BJ (cell line): ENCODE measurements around the gene PNO1. TPM values are rescaled to one million over a fixed set of nuclear protein-coding genes. Genes with fewer than 3 reads are reported as not detected.
A peak's percentile ranks its signal among the peaks of the same experiment; 100 is the strongest.
"Not testable (repeated sequence)": the region's sequence is repeated elsewhere in the genome, so short reads cannot be mapped to it uniquely, and the experiment has no call there.

Source experiments
- CTCF ChIA-PET: fragments of 350-600 bp; formaldehyde crosslinking; extraction: SDS; loops from one replicate; lab custom pipeline; 2021; ENCODE audit warnings: antibody characterized with exemption, inconsistent platforms; lab: Yijun Ruan, JAX
- POLR2A ChIA-PET: fragments of 300-600 bp; sonication (Branson Sonifier 250); formaldehyde crosslinking; extraction: SDS; loops from one replicate; lab custom pipeline; 2021; ENCODE audit warnings: antibody characterized with exemption; lab: Charles Lee
- DNase-seq: peaks from one replicate; pipeline ENCODE4 v3.0.0-alpha.2; 2011; ENCODE audit warnings: low read depth
- H3K27me3 ChIP-seq: 2 replicates; pipeline ENCODE4 v1.6.0; 2011; ENCODE audit warnings: low read length; ENCODE audit not compliant: control insufficient read depth, insufficient read depth
- H3K36me3 ChIP-seq: 2 replicates; pipeline ENCODE4 v1.5.1; 2011; ENCODE audit warnings: low read length; ENCODE audit not compliant: control insufficient read depth, insufficient read depth
- H3K4me3 ChIP-seq: 2 replicates; pipeline ENCODE4 v1.5.1; 2011; ENCODE audit warnings: low read depth, mild to moderate bottlenecking, control low read depth, low read length
- polyA minus RNA-seq: library from RNA; depleted of rRNA, polyadenylated mRNA; stranded (reverse); fragments of >200 nt; gene quantifications from 2 replicates; pipeline ENCODE4 v1.2.3, GENCODE V29; 2011; rRNA and poly(A)+ RNA removed
- polyA plus RNA-seq: library from polyadenylated mRNA; depleted of rRNA; stranded (reverse); fragments of >200 nt; gene quantifications from 2 replicates; pipeline ENCODE4 v1.2.3, GENCODE V29; 2011; rRNA removed
- TF ChIP-seq, protein P1 (sequence below): IDR thresholded peaks from 2 replicates; pipeline ENCODE4 v1.5.1; 2011; ENCODE audit warnings: low read depth, mild to moderate bottlenecking, control low read depth, inconsistent platforms, low read length, moderate library complexity; ENCODE audit not compliant: insufficient read depth

The PNO1 gene
- polyA plus RNA-seq (8.1 and 12.0 TPM in 2 replicates), polyA minus RNA-seq (2.2 and 2.4 TPM in 2 replicates)

DNA sequence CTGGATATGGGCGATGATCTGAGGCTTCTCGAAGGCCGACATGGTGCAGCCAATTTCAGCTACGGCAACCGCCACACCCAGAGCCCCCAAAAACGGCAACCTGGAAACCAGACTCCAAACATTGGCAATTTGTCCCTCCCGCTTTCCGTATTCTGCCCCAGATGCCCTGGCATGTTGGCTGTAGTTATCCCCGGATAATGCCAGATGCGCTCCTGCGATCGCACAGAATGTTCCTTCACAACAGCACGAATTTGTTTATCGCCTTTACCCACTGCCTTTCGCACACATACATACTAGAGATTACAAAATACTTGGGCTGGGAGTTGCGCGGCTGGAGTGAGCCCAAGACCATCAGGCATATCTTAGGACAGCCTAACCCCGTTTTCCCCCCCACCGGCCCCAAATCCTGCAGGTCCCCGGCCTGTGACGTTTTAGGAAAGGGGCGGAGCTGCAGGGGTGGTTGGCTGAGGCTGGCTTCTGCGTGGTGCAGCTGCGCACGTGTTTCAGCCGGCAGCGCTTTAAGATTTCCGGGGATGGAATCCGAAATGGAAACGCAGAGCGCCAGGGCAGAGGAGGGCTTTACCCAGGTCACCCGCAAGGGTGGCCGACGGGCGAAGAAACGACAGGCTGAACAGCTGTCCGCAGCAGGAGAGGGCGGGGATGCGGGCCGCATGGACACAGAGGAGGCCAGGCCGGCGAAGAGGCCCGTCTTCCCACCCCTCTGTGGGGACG lies at the start of gene PNO1:
Gene PNO1 (plus strand): TSS at position 487 of the 732 bp plus-strand sequence. CDS start 47 bp downstream, at position 534.
- no peaks in the 10 kb centered on the region for H3K27me3 ChIP-seq
- DNase-seq = peak; percentile 53
- no peaks in the 10 kb centered on the region for H3K36me3 ChIP-seq
- CTCF ChIA-PET = interaction anchor here (1.0 to 1.7 kb wide), 8 partner anchors 12 to 200 kb away, joined by 3 to 6 read pairs (median 4); no protein-coding TSS in a partner anchor
- POLR2A ChIA-PET = no interaction called here
- TF ChIP-seq, protein P1, sequence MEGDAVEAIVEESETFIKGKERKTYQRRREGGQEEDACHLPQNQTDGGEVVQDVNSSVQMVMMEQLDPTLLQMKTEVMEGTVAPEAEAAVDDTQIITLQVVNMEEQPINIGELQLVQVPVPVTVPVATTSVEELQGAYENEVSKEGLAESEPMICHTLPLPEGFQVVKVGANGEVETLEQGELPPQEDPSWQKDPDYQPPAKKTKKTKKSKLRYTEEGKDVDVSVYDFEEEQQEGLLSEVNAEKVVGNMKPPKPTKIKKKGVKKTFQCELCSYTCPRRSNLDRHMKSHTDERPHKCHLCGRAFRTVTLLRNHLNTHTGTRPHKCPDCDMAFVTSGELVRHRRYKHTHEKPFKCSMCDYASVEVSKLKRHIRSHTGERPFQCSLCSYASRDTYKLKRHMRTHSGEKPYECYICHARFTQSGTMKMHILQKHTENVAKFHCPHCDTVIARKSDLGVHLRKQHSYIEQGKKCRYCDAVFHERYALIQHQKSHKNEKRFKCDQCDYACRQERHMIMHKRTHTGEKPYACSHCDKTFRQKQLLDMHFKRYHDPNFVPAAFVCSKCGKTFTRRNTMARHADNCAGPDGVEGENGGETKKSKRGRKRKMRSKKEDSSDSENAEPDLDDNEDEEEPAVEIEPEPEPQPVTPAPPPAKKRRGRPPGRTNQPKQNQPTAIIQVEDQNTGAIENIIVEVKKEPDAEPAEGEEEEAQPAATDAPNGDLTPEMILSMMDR = no peak
- H3K4me3 ChIP-seq = peak within 1 kb of the TSS; percentile 79

DNA sequence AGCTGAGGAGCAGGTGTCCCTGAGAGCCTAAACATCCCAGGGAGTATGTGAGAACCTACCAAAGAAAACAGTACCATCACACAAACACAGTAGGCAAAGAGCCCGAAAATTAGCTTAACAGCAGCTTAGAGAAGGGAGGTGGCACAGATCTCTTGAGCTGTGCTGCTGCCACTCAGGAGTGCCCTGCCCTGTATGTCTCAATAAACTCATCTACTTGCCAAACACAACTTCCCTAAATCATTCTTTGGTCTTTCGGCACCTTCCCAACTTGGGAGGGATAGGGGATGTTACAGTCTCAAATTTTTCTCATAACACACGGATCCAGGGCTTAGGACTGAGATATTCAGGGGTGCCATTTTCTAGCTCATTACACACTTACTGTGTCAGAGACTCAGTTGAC lies 49.6 kb upstream of the PNO1 start:
- H3K4me3 ChIP-seq = no peak overlapping the region
- H3K27me3 ChIP-seq = no peaks in the 10 kb centered on the region
- POLR2A ChIA-PET = no interaction called here
- TF ChIP-seq, protein P1 = no peak
- H3K36me3 ChIP-seq = no peaks in the 10 kb centered on the region
- CTCF ChIA-PET = interaction anchor here (0.8 kb wide), 1 partner anchor 14 kb away, joined by 3 read pairs; no protein-coding TSS in a partner anchor
- DNase-seq = no peak

DNA sequence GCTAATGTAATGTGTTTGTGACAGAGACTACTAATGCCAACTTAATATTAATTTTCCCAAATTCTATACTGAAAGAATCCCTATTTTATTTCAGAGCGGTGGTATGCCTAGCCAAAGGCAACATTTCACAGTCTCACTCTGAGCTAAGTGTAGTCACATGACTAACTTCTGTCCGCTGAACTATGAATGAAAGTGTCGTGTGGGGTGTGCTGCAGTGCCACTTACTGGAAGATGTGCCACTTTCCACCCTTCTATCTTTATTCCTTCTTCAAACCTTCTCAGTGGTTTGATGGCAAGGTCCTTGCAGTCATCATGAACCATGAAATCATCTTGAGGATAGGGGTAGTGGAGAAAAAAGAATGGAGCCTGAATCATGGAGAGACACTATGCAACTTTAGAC lies 47.6 kb upstream of the PNO1 start:
- TF ChIP-seq, protein P1 = no peak
- ChIA-PET CTCF (no interaction called here), POLR2A (no interaction called here)
- no peaks in the 10 kb centered on the region for H3K36me3 ChIP-seq
- no peak for DNase-seq
- no peaks in the 10 kb centered on the region for H3K27me3 ChIP-seq
- no peak overlapping the region for H3K4me3 ChIP-seq

DNA sequence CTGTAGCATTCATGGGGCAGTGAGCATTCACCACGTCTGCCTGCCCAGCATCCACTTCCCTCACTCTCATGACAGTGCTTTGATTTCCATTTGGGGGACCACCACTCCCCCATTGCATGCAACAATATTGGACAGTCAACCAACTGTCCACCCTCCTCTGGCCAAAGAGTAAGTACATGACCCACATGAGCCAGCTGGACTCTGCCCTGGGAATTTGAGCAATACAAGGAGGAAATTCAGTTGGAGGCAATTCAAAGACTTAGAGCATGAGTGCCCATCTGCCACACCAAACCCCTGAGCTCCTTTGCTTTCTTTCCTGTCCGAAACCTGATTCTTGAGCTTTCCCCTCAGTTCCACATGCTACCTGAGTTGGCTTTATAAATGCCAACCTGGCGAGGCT lies 41.7 kb upstream of the PNO1 start:
- ChIA-PET POLR2A (no interaction called here), CTCF (interaction anchor here (1.1 kb wide), 1 partner anchor 326 kb away, joined by 6 read pairs; no protein-coding TSS in a partner anchor)
- Histone ChIP-seq H3K27me3 (no peaks in the 10 kb centered on the region), H3K36me3 (no peaks in the 10 kb centered on the region), H3K4me3 (no peak overlapping the region)
- TF ChIP-seq, protein P1 = no peak
- no peak for DNase-seq

DNA sequence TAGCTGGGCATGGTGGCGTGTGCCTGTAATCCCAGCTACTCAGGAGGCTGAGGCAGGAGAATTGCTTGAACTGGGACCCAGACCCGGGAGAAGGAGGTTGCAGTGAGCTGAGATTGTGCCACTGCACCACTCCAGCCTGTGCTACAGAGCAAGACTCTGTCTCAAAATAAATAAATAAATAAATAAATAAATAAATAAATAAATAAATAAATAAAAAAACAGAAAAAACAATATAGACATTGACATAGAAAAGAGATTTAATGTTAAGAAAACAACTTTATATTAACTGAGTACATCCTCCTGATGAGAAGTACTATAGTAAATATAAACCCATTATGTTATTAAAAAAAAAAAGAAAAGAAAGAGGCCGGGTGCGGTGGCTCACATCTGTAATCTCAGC lies 39.8 kb upstream of the PNO1 start:
- not testable (repeated sequence) for DNase-seq

More for the DNA sequence above, 39.8 kb upstream of the PNO1 start:
- POLR2A ChIA-PET, H3K4me3 ChIP-seq, H3K36me3 ChIP-seq, H3K27me3 ChIP-seq: not testable (repeated sequence)
- CTCF ChIA-PET = interaction anchor here (8.8 kb wide), 1 partner anchor 324 kb away, joined by 97 read pairs; no protein-coding TSS in a partner anchor
